ENCODE data around the gene TSTD2.

GRCh38 chr9:97572196-97572891, 60.8 kb downstream of the TSTD2 start:
- no peak for TF ChIP-seq EZH2 (IDR thresholded peaks at IDR 0.05; ENCODE audit: borderline replicate concordance, low read length)
- TF ChIP-seq, protein P1, sequence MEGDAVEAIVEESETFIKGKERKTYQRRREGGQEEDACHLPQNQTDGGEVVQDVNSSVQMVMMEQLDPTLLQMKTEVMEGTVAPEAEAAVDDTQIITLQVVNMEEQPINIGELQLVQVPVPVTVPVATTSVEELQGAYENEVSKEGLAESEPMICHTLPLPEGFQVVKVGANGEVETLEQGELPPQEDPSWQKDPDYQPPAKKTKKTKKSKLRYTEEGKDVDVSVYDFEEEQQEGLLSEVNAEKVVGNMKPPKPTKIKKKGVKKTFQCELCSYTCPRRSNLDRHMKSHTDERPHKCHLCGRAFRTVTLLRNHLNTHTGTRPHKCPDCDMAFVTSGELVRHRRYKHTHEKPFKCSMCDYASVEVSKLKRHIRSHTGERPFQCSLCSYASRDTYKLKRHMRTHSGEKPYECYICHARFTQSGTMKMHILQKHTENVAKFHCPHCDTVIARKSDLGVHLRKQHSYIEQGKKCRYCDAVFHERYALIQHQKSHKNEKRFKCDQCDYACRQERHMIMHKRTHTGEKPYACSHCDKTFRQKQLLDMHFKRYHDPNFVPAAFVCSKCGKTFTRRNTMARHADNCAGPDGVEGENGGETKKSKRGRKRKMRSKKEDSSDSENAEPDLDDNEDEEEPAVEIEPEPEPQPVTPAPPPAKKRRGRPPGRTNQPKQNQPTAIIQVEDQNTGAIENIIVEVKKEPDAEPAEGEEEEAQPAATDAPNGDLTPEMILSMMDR (conservative IDR thresholded peaks at IDR 0.05 in 1 of 2, IDR thresholded peaks at IDR 0.05 in 1 of 2; ENCODE audit: extremely low read depth in 1 of 2, insufficient read depth in 1 of 2, low read depth in 1 of 2, low read length in 2 of 2): no peak

All from mammary epithelial cell (primary cell).